ENCODE data around the gene ACOT13. TPM values are rescaled to one million over a fixed set of nuclear protein-coding genes. Genes with fewer than 3 reads are reported as not detected.

ACOT13 gene
- total and polyA plus RNA-seq, 2 of the 8 experiments (the other 6 are each of a cell fraction or from before 2014, with no cell fraction given) = 27.6 to 40.6 TPM

- Histone ChIP-seq H3K56ac (replicated peaks; ENCODE audit: insufficient read length, low read depth, low read length) (no peak overlapping the region), H3K9ac (replicated peaks in 1 of 4; ENCODE audit: extremely low read depth in 1 of 4, low read depth in 3 of 4, low read length in 3 of 4) (no peak overlapping the region), H3K4me1 (replicated peaks in 1 of 4; ENCODE audit: control insufficient read depth in 3 of 4, insufficient read depth in 4 of 4, low read length in 3 of 4) (no peaks in the 10 kb centered on the region; a peak in 1 of 7 replicates), H3K23ac (ENCODE audit: insufficient read length) (no peak overlapping the region), H3K9me3 (ENCODE audit: insufficient read depth in 2 of 2, low read depth in 1 of 2, low read length in 1 of 2) (peaks cover 27 to 37% of the 10 kb centered on the region in 2 experiments), H3K4me2 (ENCODE audit: insufficient read depth in 1 of 2, low read depth in 2 of 2, low read length in 2 of 2) (no peak overlapping the region), H2BK5ac (ENCODE audit: low read depth, low read length) (no peak overlapping the region), H3K4ac (replicated peaks; ENCODE audit: insufficient read length, low read depth, low read length) (no peak overlapping the region), H4K20me1 (replicated peaks in 1 of 2; ENCODE audit: control insufficient read depth in 1 of 2, insufficient read depth in 2 of 2, low read length in 2 of 2) (no peaks in the 10 kb centered on the region), H3K18ac (ENCODE audit: extremely low read depth, low read length) (no peak overlapping the region), H2AK5ac (ENCODE audit: low read depth, low read length) (no peak overlapping the region), H4K8ac (ENCODE audit: extremely low read depth, insufficient read depth, low read length) (no peak overlapping the region), H3K23me2 (ENCODE audit: low read depth, low read length) (no peaks in the 10 kb centered on the region), H2BK12ac (ENCODE audit: low read depth, low read length) (no peak overlapping the region), H3K36me3 (ENCODE audit: control insufficient read depth in 2 of 4, insufficient read depth in 4 of 4, low read length in 3 of 4) (peaks cover 0 to 29% (median 12%) of the 10 kb centered on the region in 4 experiments; a peak in 3 of 8 replicates), H2BK20ac (ENCODE audit: low read length) (no peak overlapping the region), H3K27me3 (replicated peaks in 1 of 4; ENCODE audit: control insufficient read depth in 3 of 4, extremely low read depth in 1 of 4, insufficient read depth in 3 of 4, low read length in 3 of 4) (no peaks in the 10 kb centered on the region), H2AFZ (ENCODE audit: low read length) (no peak overlapping the region), H3K27ac (ENCODE audit: low read depth, low read length) (no peak overlapping the region), H4K5ac (ENCODE audit: insufficient read length, low read depth, low read length) (no peak overlapping the region), H2BK120ac (replicated peaks; ENCODE audit: low read depth, low read length) (no peak overlapping the region), H2BK15ac (ENCODE audit: low read length) (no peak overlapping the region), H3K14ac (ENCODE audit: insufficient read length) (no peak overlapping the region), H4K91ac (replicated peaks; ENCODE audit: insufficient read length, low read length) (no peak overlapping the region), H3K79me2 (ENCODE audit: control insufficient read depth in 1 of 2, insufficient read depth in 2 of 2, low read length in 2 of 2) (peaks cover 0 to 3% of the 10 kb centered on the region in 2 experiments; a peak in 1 of 4 replicates), H3K4me3 (ENCODE audit: extremely low read depth in 1 of 4, insufficient read depth in 2 of 4, low read depth in 3 of 4, low read length in 4 of 4) (no peak overlapping the region), H3K79me1 (ENCODE audit: low read depth, low read length) (peaks cover 3% of the 10 kb centered on the region; the same call in 1 of the 2 replicates)
- ChIA-PET CTCF (ENCODE audit: partially characterized antibody) (interaction anchor here (0.7 to 1.2 kb wide), 3 partner anchors 8 to 88 kb away, joined by 3 read pairs; no protein-coding TSS in a partner anchor), POLR2A (ENCODE audit: partially characterized antibody) (no interaction called here)
- 93% methylated on average over 6 of the region's 6 CpGs; no CpG with 5 or more reads in 1 of the 2 experiments for WGBS, 2 experiments (ENCODE audit: extremely low coverage in 1 of 2, insufficient coverage in 1 of 2, insufficient read length in 1 of 2, insufficient replicate concordance in 2 of 2, low coverage in 1 of 2, low lambda C conversion rate in 2 of 2, missing lambda C conversion rate in 1 of 2)
- FAIRE-seq (no peak), DNase-seq (ENCODE audit: low read depth in 1 of 2, low spot score in 2 of 2) (no peak)
- TF ChIP-seq PHF8 (conservative IDR thresholded peaks at IDR 0.05; ENCODE audit: low read depth, low read length) = no peak
Observed at GRCh38 chr6:24672620-24673182, 5.8 kb downstream of the ACOT13 start.
